HG02642 (cell line): ENCODE data around the gene TP53RK.

ENCODE experiments used
- ATAC-seq: cut with Tn5 transposase; IDR thresholded peaks from one replicate; pipeline ENCODE4 v1.9.1; 2021; ENCODE audit warnings: mild to moderate bottlenecking; ENCODE audit not compliant: unreplicated experiment, poor library complexity

Gene TP53RK

DNA sequence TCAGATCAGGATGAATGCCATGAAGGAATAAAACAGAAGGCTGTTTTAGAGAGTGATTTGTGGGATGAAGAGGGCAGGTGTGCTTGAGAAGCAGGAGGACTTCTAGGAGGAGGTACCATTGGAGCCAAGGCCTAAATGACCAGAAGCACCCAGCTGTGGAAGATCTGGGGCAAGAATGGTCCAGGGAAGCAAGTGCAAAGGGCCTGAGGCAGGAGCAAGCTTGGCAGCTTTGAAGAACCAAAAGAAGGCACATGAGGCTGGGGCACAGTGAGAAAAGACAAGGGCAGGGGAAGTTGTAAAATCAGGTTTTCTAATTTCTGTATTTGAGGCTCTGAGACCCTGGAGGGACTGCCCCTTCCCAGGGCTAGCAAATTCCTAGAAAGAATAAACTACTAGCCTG is 47.8 kb downstream of the TP53RK start:
- no peak for ATAC-seq

DNA sequence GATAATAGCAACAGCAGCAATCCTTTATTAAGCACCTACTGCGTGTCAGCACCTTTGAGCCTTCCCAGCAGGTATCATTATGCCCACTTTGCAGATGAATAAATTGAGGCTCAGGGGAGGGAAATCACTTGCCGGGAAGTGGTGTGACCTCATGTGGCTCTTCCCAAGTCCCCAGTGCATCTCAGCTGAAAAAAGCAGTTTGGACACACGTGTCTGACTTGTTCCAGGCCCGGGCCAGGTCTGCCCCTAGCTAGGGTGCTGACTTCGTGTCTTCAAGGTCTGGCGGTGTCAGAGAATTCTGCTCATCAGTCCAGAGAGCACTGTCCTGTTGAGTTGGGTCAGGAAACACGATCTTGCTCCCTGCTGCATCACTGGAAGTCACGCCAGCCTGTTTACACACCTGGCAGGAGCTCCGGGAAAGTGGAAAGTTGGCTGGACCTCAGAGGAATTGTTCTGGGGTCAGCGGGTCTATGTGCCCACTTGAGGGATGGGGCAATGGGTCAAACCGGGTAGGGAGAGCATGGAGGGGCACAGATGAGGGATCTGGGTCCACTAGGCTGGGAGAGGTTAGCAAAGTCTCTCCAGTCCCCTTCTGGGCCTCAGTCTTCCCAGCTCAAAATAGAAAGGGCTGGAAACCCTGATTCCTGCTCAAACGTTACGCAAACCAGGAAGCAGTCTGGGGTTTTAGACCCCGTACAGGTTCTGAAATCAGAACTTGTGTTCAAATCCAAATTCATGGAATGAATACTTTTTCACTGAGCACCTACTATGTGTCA is 48.5 kb downstream of the TP53RK start:
- no peak for ATAC-seq

DNA sequence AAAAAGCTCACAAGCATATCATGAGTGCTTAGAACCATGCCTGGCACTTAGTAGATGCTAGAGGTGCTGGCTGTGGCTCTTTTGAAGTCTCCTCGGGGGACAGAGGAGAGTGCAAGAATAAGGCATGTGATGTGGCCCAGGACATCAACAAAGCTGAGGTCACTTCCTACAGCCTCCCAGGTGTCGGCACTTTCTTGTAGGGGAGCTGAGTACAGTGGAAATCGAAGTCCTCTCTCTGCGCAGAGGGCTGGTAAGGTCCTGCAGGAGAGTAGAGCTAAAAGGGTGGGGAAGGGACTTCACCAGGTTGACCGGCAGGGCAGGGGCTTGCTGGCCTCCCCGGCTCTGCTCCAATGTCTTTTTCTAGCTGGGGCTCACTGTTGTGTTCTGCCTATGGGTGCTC is 49.2 kb downstream of the TP53RK start:
- no peak for ATAC-seq

DNA sequence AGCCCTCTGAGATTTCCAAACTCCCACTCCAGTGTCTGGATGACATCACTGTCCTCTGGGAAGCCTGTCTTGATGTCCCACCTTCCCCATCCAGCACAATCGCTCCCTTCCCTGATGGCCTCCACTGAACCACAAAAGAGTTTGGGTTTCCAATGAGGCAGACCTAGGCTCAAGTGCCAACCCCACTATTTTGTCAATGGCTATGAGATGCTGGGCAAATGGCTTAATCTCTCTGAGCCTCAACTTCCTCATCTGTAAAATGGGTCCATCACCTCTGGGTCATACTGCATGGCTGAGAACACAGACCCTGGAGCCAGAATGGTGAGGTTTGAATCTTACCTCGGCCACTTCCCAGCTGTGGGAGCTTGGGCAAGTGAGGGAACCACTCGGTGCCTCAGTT is 49.7 kb downstream of the TP53RK start:
- no peak for ATAC-seq

DNA sequence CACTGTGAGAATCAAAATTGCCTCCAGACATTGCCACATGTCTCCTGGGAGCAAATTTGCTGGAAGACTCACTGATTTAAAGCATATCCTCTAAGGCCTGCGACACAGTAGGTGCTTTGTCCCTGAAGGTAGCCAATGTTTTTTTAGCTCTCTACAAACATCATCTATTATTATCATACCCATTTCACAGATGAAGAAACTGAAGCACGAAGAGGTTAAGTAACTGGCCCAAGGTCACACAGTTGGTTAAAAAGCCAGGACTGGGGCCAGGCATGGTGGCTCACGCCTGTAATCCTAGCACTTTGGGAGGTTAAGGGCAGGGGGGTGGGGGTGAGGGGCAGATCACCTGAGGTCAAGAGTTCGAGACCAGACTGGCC is 50.4 kb downstream of the TP53RK start:
- no peak for ATAC-seq

DNA sequence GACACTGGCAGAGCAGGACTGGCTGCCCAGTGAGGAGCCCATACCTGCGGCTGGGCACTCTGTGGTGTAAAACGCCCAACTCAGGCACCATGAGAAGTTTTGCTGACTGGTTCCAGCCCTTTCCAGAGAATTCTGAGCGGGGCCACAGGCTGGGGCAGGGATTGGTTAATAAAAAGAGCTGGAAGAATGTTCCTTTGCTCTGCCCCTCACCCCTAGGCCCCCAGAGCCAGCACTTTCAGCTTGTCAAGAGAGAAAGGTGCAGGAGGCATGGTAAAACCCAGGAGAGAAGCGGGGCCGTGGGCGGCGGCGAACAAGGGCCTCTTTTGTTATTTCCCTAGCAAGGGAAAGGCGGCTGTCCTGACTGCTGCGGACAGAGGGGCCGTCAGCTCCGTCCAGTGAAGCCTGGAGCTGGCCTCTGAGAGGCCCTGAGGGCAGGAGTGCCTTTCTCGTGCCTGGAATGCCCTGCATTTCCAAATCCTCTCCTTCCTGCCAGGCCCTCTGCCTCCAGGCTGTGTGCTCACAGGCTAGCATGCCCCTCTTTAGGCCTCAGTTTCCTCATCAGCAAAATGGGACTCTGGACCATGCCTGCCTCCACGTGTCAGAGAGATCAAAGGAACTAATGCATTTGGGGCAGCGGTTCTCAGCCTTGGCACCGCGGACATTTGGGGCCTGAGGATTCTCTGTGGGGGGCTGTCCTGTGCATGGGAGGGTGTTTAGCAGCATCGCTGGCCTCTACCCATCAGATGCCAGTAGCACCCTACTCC is 50.9 kb downstream of the TP53RK start:
- no peak for ATAC-seq

DNA sequence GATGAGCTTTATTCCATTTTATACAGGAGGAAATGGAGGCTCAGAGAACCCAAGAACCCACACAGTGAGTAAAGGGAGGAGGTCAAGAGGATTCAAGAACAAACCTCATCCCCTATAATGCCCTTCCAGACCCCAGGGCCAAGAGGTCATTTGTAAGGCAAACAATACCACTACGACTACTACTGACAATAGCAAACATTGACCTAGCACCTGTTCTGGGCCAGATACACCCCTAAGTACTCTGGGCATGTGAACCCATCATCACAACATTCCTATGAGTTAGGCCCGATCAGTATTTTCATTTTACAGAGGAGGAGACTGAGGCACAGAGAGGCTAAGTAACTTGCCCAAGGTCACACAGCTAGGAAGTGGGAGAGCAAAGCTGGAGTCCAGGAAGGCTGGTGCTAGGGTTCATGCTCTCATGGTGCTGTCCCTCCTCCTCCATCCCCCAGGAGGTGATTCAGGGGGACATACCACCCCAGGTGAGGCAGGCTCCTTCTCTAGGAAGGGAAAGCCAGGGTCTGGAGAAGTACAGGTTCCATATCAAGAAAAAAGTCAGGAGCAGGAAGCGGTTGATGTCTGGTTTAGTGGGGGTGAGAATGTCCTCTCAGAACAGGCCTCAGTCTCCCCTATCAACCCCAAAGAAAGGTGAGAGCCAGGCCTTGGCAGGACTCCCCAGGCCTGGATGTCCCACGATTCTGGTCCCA is 51.7 kb downstream of the TP53RK start:
- ATAC-seq: no peak

DNA sequence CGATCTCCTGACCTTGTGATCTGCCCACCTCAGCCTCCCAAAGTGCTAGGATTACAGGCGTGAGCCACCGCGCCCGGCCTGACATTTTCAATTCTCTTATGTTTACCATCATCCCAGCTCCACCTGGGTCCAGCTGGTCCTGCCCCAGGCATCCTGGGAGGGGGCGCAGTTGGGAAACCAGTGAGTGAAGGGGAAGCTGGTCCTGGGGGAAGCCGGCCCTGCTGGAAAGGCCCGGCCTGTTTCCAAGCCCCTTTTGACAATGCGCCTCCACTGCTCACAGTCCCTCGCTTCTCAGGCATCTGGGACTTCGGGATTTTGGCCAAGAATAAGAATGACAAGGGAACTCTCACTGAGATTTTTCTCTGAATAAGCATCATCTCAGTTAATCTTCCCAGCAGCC is 52.2 kb downstream of the TP53RK start:
- no peak for ATAC-seq

DNA sequence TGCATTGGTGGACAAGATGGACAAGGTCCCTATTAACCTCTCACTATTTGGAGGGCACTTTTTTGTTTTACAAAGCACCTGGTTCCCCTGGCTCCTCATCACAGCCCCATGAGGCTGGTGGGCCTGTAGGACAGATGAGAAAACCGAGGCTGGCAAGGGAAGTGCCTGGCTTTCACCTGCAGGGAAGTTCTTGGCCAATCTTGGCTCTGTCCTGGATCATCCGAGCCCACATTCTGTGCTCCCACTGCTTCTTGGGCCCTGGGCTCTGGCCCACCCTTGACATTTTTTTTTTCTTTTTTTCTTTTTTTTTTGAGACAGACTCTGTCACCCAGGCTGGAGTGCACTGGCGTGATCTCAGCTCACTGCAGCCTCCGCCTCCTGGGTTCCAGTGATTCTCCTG is 52.7 kb downstream of the TP53RK start:
- no peak for ATAC-seq

DNA sequence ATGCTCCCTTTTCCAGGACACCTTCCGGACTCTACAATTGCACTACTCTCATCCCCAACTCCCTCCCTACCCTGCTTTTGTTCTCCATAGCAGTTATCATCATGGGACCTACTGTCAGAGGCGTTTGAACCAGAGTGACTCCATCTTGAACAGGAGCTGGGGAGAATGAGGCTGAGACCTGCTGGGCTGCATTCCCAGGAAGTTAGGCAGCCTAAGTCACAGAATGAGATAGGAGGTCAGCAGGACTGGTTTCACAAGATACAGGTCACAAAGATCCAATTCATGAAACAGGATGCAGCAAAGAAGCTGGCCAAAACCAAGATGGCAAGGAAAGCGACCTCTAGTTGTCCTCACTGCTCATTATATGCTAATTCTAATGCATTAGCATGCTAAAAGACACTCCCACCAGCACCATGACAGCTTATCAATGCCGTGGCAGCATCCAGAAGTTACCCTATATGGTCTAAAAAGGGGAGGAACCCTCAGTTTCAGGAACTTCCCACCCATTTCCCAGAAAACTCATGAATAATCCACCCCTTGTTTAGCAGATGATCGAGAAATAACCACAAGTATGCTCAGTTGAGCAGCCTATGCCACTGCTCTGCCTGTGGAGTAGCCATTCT is 53.6 kb downstream of the TP53RK start:
- ATAC-seq: no peak

DNA sequence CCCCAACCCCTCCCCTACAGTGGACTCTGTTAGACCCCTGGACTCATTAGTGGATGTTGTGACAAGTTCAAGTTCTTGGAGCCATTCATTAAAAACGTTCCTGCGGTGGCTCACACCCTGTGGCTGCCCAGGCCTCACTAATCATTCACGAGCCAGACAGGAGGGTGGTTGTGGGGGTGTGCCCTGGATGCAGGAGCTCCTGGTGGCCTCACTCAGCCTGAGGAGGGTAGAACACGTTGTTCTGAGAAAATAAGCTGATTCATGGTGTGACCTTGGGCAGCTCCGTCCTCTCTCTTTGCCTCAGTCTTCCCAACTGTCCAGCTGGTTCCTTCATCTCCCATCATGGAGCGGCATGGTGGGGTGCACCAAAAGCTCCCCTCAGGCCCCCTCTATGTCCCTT is 54.7 kb downstream of the TP53RK start:
- no peak for ATAC-seq
